Left ventricle myocardium inferior (tissue), 1 donor: ENCODE measurements around the gene PPP6R3. TPM values are rescaled to one million over a fixed set of nuclear protein-coding genes. Genes with fewer than 3 reads are reported as not detected.

ENCODE experiments used
- DNase-seq: peaks from one replicate; pipeline ENCODE4 v3.0.0-alpha.2; 2020
- H3K27ac ChIP-seq: fragments of 200-600 bp; replicated peaks from 2 replicates; pipeline ENCODE4 v1.8.0; 2021
- H3K27me3 ChIP-seq: fragments of 200-600 bp; 2 replicates; pipeline ENCODE4 v1.8.0; 2021; ENCODE audit warnings: low read depth
- H3K36me3 ChIP-seq: fragments of 200-600 bp; 2 replicates; pipeline ENCODE4 v1.8.0; 2021
- H3K4me1 ChIP-seq: fragments of 200-600 bp; 2 replicates; pipeline ENCODE4 v1.8.0; 2021
- H3K4me3 ChIP-seq: fragments of 200-600 bp; 2 replicates; pipeline ENCODE4 v1.8.0; 2021; ENCODE audit warnings: mild to moderate bottlenecking, moderate library complexity
- H3K9me3 ChIP-seq: fragments of 200-600 bp; replicated peaks from 2 replicates; pipeline ENCODE4 v1.8.0; 2021
- intact Hi-C: fragments of 100-400 bp; cut with micrococcal nuclease; formaldehyde crosslinking; loops from one replicate; pipeline ENCODE4 v1.11.0; 2022
- total RNA-seq: library from RNA; stranded (reverse); fragmentation: NEBNext Ultra II Directional; extraction: Animal tissue kit (Norgen Biotek cat#: 25700); gene quantifications from one replicate; pipeline ENCODE4 v1.2.1, GENCODE V29; 2021
- TF ChIP-seq, protein P1 (sequence below): fragments of 200-600 bp; IDR thresholded peaks from 2 replicates; pipeline ENCODE4 v1.8.0; 2021; ENCODE audit warnings: antibody characterized with exemption, mild to moderate bottlenecking, borderline replicate concordance
- donor health status: DM: no; HTN: yes; CAD: no; lungs with severe emphysema.

The PPP6R3 gene
- total RNA-seq, 1 donor from 2014 or later = 78.8 TPM

GRCh38 chr11:68651208-68651984 lies 190.8 kb downstream of the PPP6R3 start:
- TF ChIP-seq, protein P1, sequence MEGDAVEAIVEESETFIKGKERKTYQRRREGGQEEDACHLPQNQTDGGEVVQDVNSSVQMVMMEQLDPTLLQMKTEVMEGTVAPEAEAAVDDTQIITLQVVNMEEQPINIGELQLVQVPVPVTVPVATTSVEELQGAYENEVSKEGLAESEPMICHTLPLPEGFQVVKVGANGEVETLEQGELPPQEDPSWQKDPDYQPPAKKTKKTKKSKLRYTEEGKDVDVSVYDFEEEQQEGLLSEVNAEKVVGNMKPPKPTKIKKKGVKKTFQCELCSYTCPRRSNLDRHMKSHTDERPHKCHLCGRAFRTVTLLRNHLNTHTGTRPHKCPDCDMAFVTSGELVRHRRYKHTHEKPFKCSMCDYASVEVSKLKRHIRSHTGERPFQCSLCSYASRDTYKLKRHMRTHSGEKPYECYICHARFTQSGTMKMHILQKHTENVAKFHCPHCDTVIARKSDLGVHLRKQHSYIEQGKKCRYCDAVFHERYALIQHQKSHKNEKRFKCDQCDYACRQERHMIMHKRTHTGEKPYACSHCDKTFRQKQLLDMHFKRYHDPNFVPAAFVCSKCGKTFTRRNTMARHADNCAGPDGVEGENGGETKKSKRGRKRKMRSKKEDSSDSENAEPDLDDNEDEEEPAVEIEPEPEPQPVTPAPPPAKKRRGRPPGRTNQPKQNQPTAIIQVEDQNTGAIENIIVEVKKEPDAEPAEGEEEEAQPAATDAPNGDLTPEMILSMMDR = no peak
- Histone ChIP-seq H3K9me3 (peaks cover 27% of the 10 kb centered on the region), H3K4me3 (no peak overlapping the region), H3K27ac (no peak overlapping the region), H3K36me3 (no peaks in the 10 kb centered on the region), H3K27me3 (peaks cover 85% of the 10 kb centered on the region), H3K4me1 (no peaks in the 10 kb centered on the region)
- intact Hi-C loops = no loop called here
- no peak for DNase-seq

- H3K27ac ChIP-seq = no peak overlapping the region
- peaks cover 19% of the 10 kb centered on the region for H3K9me3 ChIP-seq
- intact Hi-C loops = no loop called here
- H3K27me3 ChIP-seq = peaks cover 83% of the 10 kb centered on the region
- no peak overlapping the region for H3K4me3 ChIP-seq
- DNase-seq = no peak
- H3K4me1 ChIP-seq = no peaks in the 10 kb centered on the region
- TF ChIP-seq, protein P1 = no peak
- no peaks in the 10 kb centered on the region for H3K36me3 ChIP-seq
These were observed 191.6 kb downstream of the PPP6R3 start for GRCh38 chr11:68651985-68652682.

- TF ChIP-seq, protein P1 = no peak
- no peaks in the 10 kb centered on the region for H3K4me1 ChIP-seq
- H3K27ac ChIP-seq = no peak overlapping the region
- intact Hi-C loops = no loop called here
- H3K9me3 ChIP-seq = peaks cover 13% of the 10 kb centered on the region
- H3K27me3 ChIP-seq = peaks cover 77% of the 10 kb centered on the region
- H3K4me3 ChIP-seq = no peak overlapping the region
- no peaks in the 10 kb centered on the region for H3K36me3 ChIP-seq
- no peak for DNase-seq
These were observed 192.2 kb downstream of the PPP6R3 start for GRCh38 chr11:68652683-68653156.

DNA sequence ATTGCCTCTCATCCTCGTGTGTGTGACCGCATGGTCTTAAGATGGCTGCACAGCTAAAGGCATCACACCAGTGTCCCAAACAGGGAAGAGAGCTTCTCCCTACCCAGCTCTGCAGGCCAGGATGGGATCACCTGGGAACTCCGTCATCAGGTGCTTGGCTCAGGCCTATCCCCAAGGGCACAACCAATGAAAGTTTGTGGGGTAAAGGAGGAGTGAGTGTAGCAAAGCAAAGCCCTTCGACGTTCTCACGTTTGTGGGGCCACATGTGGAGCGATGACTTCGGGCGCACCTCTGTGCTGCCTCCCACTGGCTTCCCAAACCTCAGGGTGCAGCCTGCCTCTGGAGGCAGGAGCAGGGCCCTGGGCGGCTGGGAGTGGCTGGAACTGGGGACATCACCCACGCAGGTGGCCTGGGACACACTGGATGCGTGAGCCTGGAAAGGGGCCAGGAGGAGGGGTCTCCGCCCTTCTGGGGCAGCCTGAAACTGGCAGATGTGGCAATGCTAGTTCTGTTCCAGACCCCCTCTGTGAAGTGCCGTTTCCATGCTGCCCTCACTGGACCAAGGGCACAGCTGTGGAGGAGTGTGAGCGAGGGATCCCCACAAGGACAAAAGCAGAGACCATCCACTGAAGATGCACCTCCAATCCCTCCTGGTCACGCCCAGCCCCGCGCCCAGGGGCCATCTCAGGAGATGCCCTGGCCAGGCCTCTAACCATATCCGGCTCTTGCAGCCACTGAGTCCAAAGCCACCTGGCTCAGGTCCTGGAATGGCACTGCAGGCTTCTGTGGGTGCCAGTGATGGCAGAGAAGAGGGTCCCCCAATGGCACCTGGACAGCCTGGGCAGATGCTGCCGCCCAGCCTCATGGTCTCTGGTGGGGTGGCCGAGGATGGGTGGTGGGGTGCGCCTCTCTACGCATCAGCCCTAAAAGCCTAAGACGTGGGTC lies 193.2 kb downstream of the PPP6R3 start:
- intact Hi-C loops = no loop called here
- Histone ChIP-seq H3K27me3 (peaks cover 72% of the 10 kb centered on the region), H3K27ac (no peak overlapping the region), H3K4me1 (peaks cover 1% of the 10 kb centered on the region), H3K9me3 (peaks cover 13% of the 10 kb centered on the region), H3K4me3 (no peak overlapping the region), H3K36me3 (no peaks in the 10 kb centered on the region)
- no peak for DNase-seq
- TF ChIP-seq, protein P1 = no peak

GRCh38 chr11:68654978-68655377 lies 194.4 kb downstream of the PPP6R3 start:
- DNase-seq = no peak
- H3K9me3 ChIP-seq = peaks cover 13% of the 10 kb centered on the region
- no peaks in the 10 kb centered on the region for H3K36me3 ChIP-seq
- peaks cover 59% of the 10 kb centered on the region for H3K27me3 ChIP-seq
- intact Hi-C loops = no loop called here
- no peak overlapping the region for H3K4me3 ChIP-seq
- H3K4me1 ChIP-seq = peaks cover 11% of the 10 kb centered on the region
- TF ChIP-seq, protein P1 = no peak
- no peak overlapping the region for H3K27ac ChIP-seq
